Nucleus accumbens (tissue), 56 donors: Measurements from ENCODE around the gene CCNB1.
"Not testable (repeated sequence)": the region's sequence is repeated elsewhere in the genome, so short reads cannot be mapped to it uniquely, and the experiment has no call there.

Source experiments
- DNase-seq, 56 donors: peaks; one replicate each; lab custom pipeline; 2025; lab: John Stamatoyannopoulos, UW

CCNB1 gene

DNA sequence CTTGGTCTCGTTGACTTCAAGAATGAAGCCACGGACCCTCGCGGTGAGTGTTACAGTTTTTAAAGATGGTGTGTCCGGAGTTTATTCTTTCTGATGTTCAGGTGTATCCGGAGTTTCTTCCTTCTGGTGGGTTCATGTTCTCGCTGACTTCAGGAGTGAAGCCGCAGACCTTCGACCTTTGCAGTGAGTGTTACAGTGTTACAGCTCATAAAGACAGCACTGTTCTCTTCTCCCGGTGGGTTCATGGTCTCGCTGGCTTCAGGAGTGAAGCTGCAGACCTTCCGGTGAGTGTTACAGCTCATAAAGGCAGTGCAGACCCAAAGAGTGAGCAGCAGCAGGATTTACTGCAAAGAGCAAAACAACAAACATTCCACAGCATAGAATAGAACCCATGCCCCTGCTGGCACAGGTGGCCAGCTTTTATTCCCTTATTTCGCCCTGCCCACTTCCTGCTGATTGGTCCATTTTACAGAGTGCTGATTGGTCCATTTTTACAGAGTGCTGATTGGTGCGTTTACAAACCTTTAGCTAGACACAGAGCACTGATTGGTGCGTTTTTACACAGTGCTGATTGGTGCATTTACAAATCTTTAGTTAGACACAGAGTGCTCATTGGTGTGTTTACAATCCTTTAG is 14.8 kb downstream of the CCNB1 start:
- DNase-seq: not testable (repeated sequence)

GRCh38 chr5:69184621-69185020 is 17.7 kb downstream of the CCNB1 start:
- DNase-seq: no peak

DNA sequence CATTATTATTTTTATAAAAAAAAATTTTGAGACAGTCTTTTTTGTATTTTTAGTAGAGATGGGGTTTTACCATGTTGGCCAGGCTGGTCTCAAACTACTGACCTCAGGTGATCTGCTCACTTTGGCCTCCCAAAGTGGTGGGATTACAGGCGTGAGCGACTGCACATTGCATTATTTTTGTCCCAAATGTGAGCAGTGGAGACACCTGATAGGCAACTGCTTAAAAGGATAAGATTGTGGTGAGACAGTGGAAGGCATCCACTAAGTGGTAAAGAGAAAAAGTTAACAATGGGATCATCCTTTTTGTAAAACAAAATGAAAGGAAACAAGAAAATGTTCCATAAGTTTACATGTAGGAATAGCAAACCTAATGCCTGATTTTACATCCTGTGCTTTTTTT is 20.4 kb downstream of the CCNB1 start:
- no peak for DNase-seq

DNA sequence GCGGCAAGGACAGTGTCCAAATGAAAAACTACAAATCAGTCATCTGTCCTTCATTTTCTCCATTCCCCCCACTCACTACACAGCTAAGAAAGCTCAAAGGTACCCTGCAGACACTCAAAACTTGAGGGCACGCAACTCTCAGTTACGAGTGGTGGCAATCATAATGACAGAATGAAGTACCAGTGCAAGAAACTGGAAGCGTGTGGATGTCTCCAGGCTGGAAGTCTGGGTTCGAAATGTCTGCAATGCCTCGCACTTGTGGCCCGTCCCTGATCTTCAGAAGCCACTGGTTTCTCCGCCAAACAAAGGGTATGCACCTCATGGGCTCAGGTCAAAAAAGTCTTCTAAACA is 21.8 kb downstream of the CCNB1 start:
- DNase-seq: no peak

GRCh38 chr5:69189162-69190086 is 22.5 kb downstream of the CCNB1 start, which contains the start of gene CENPH:
Gene CENPH, plus strand, starts transcription at chr5:69189583. Its CDS starts 52 bp downstream, at chr5:69189635.
- peak in 55 of 56 donors; percentile 27 to 94 (median 81) for DNase-seq

DNA sequence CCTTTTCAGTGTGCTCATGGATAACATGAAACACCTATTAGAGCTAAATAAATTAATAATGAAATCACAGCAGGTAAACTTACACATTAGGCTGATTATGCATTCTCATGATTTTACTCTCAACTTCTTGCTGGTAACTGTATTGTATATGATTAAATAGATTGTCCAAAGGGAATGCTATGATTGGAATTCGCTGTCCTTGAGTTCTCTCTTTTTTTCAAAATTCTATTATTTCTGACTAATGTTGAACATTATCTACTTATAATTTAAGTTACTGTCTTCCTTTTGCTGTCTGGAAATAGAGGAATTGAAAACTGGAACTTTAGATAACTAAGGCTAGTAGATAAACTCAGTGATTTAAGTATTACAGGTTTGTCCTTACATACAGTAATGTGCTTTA is 35.5 kb downstream of the CCNB1 start:
- DNase-seq: no peak

GRCh38 chr5:69206528-69207190 is 39.7 kb downstream of the CCNB1 start:
- DNase-seq: no peak

- DNase-seq: no peak
Measured at GRCh38 chr5:69209602-69210001, 42.7 kb downstream of the CCNB1 start.

- DNase-seq: no peak
Measured at GRCh38 chr5:69211200-69211599, 44.2 kb downstream of the CCNB1 start.

GRCh38 chr5:69212022-69212421 is 45.1 kb downstream of the CCNB1 start:
- DNase-seq: no peak

DNA sequence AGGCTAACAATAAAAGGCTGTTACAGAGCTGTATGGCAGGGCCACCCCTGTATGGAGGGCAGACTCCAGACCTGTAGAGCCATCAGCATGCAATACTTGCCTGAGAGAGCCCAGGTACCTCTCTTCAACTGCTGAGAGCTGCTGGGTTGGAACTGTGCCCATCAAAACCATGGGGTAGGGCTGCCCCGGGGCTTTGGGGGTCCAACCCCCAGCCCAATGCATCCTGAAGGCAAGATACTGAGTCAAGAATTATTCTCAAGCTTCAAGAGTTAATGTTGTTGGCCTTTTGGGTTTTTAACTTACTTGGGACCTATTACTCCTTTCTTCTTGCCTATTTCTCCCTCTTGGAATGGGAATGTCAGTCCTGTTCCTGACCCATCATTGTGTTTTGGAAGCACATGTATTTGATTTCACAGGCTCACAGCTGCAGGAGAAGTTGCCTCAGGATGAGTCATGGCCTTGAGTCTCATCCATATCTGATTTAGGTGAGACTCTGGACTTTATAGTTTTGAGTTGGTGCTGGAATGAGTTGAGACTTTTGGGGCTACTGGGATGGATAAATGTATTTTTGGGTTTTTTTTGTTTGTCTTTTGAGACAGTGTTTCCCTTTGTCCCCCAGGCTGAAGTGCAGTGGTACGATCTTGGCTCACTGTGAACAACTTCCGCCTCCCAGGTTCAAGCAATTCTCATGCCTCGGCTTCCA is 46.7 kb downstream of the CCNB1 start:
- no peak for DNase-seq

DNA sequence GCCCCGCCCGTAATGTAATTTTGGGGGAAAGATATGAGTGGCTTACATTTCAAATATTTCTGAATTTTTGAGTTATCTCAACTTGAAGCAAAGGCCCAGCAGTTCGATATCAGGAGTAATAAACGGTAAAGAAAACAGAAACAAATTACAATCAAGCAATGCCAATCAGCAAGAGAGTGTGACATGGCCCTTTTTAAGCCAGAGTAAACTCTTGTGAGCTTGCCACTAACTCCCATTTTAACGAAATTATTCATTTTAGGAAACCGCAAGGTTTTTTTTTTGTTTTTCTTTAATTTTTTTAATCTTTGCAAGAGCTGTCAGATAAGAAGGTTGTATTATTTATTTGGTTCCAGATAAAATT is 50.2 kb downstream of the CCNB1 start:
- no peak for DNase-seq

DNA sequence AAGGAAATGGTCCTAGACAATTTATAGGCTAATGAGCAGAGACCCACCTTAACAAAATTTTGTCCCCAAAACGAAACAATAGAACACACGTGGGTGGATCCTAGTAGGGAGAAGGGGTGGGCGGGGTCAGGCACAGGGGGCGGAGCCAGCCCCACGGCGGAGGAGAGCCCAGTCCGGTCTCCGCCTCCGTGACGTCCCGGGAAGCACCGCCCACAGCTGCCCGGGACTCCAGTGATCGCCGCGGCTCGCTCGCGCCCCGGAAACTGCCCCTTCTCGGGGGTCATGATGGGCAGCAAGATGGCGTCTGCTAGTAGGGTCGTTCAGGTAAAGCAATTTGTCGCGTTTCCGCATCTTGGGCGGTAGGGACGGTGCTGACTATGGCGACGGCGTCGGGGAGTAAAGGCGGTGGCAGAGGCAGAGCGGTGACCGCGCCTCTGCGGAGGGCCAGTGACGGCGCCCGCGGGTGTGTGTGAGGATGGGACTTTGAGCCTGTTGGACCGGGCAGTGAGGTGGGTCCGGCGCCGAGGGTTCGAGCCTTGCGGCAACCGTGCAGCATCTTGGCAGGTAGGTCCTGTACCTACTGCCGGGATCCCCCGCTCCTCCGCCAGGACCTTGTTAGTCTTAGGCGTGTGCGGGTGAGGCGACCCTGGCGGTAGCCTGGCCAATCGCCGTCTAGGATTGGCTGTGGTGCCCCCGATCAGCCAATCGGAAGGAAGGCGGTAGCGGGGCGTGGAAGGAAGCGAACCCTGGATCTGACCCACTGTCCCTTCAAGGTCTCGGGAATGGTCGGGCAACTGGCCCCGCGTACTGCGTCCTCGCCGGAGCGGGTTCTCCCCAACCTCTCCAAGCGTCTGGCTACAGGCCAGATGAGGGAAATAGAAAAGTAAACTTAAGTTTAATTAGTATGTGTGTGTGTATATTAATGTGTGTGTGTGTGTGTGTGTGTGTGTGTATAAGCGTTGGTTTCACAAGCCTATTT is 50.9 kb downstream of the CCNB1 start:
- DNase-seq: peak; percentile 65 to 98 (median 92)

GRCh38 chr5:69219939-69220338 is 53.0 kb downstream of the CCNB1 start:
- DNase-seq: no peak

GRCh38 chr5:69220371-69220770 is 53.4 kb downstream of the CCNB1 start:
- DNase-seq: not testable (repeated sequence)

GRCh38 chr5:69220833-69221232 is 53.9 kb downstream of the CCNB1 start:
- not testable (repeated sequence) for DNase-seq

- DNase-seq: no peak
Measured at GRCh38 chr5:69224520-69224919, 57.6 kb downstream of the CCNB1 start.

- DNase-seq: no peak
Measured at GRCh38 chr5:69225860-69226259, 58.9 kb downstream of the CCNB1 start.
